HG03139 (cell line): Measurements from ENCODE around the gene POLR3E.
"Not testable (repeated sequence)": the region's sequence is repeated elsewhere in the genome, so short reads cannot be mapped to it uniquely, and the experiment has no call there.

Experiments used
- ATAC-seq: cut with Tn5 transposase; IDR thresholded peaks from one replicate; pipeline ENCODE4 v1.9.1; 2021; ENCODE audit not compliant: unreplicated experiment

The POLR3E gene

GRCh38 chr16:22360963-22361659 lies 63.9 kb downstream of the POLR3E start:
- ATAC-seq: no peak

- ATAC-seq: no peak
These were observed 67.0 kb downstream of the POLR3E start for GRCh38 chr16:22364241-22364640.

- no peak for ATAC-seq
These were observed 69.2 kb downstream of the POLR3E start for GRCh38 chr16:22366371-22366770.

GRCh38 chr16:22366889-22367288 lies 69.7 kb downstream of the POLR3E start:
- ATAC-seq: no peak

GRCh38 chr16:22368200-22368826 lies 71.1 kb downstream of the POLR3E start:
- not testable (repeated sequence) for ATAC-seq

- ATAC-seq: no peak
These were observed 72.1 kb downstream of the POLR3E start for GRCh38 chr16:22369221-22369811.

- no peak for ATAC-seq
These were observed 73.0 kb downstream of the POLR3E start for GRCh38 chr16:22370038-22370820.

- ATAC-seq: no peak
These were observed 75.9 kb downstream of the POLR3E start for GRCh38 chr16:22372882-22373661.

GRCh38 chr16:22373662-22374310 lies 76.6 kb downstream of the POLR3E start:
- peak; percentile 12 for ATAC-seq

GRCh38 chr16:22374311-22375116 lies 77.3 kb downstream of the POLR3E start, which contains the start of gene CDR2:
Gene CDR2, minus strand, starts transcription at chr16:22374619. Its CDS starts 310 bp downstream, at chr16:22374309.
- peak; percentile 91 for ATAC-seq

GRCh38 chr16:22375117-22375962 lies 78.1 kb downstream of the POLR3E start:
- no peak for ATAC-seq

- ATAC-seq: no peak
These were observed 78.9 kb downstream of the POLR3E start for GRCh38 chr16:22375963-22376640.

- ATAC-seq: no peak
These were observed 82.4 kb downstream of the POLR3E start for GRCh38 chr16:22379656-22380055.

GRCh38 chr16:22380529-22380928 lies 83.3 kb downstream of the POLR3E start:
- no peak for ATAC-seq

GRCh38 chr16:22381392-22381791 lies 84.2 kb downstream of the POLR3E start:
- no peak for ATAC-seq

GRCh38 chr16:22383827-22384226 lies 86.6 kb downstream of the POLR3E start:
- ATAC-seq: no peak
